Astrocyte of the spinal cord (primary cell): ENCODE data around the gene HSPA12B.
A peak's percentile ranks its signal among the peaks of the same experiment; 100 is the strongest.

Experiments used
- DNase-seq: peaks from one replicate; pipeline ENCODE4 v3.0.0; 2011; ENCODE audit warnings: low read depth, low spot score
- H3K4me3 ChIP-seq: 2 replicates; pipeline ENCODE4 v1.5.1; 2011; ENCODE audit warnings: low read depth, mild to moderate bottlenecking, low read length, moderate library complexity
- CTCF ChIP-seq: IDR thresholded peaks from 2 replicates; pipeline ENCODE4 v1.5.1; 2012; ENCODE audit warnings: low read depth, mild to moderate bottlenecking, low read length, inconsistent platforms
- in situ Hi-C: cut with HindIII; loops from 2 replicates; pipeline ENCODE4 v1.10.0; 2017; ENCODE audit warnings: low sequenced_read_pairs

Gene HSPA12B

GRCh38 chr20:3782597-3782996 is 50.1 kb downstream of the HSPA12B start:
- no peak for TF ChIP-seq CTCF
- in situ Hi-C loops, result no loop called here
- H3K4me3 ChIP-seq, result no peak overlapping the region
- DNase-seq, result no peak

- in situ Hi-C loops, result no loop called here
- no peak for DNase-seq
- no peak for TF ChIP-seq CTCF
Observed at GRCh38 chr20:3783068-3783489, 50.6 kb downstream of the HSPA12B start.

GRCh38 chr20:3783511-3784195 is 51.2 kb downstream of the HSPA12B start:
- H3K4me3 ChIP-seq, result no peak overlapping the region
- in situ Hi-C loops, result no loop called here
- no peak for TF ChIP-seq CTCF
- no peak for DNase-seq

More at GRCh38 chr20:3783068-3783489, 50.6 kb downstream of the HSPA12B start:
- H3K4me3 ChIP-seq, result no peak overlapping the region

GRCh38 chr20:3784216-3784853 is 51.9 kb downstream of the HSPA12B start:
- DNase-seq, result no peak
- H3K4me3 ChIP-seq, result no peak overlapping the region
- no peak for TF ChIP-seq CTCF
- in situ Hi-C loops, result no loop called here

GRCh38 chr20:3784863-3785239 is 52.4 kb downstream of the HSPA12B start:
- H3K4me3 ChIP-seq, result peak overlapping the region; percentile 65
- in situ Hi-C loops, result no loop called here
- DNase-seq, result no peak
- no peak for TF ChIP-seq CTCF

- in situ Hi-C loops, result no loop called here
- no peak for TF ChIP-seq CTCF
- H3K4me3 ChIP-seq, result peak overlapping the region; percentile 65
- DNase-seq, result peak; percentile 11
Observed at GRCh38 chr20:3785240-3786125, 53.0 kb downstream of the HSPA12B start.
